Forelimb muscle (tissue), 1 donor: ENCODE measurements around the gene GALNS. TPM values are rescaled to one million over a fixed set of nuclear protein-coding genes. Genes with fewer than 3 reads are reported as not detected.
"Not testable (repeated sequence)": the region's sequence is repeated elsewhere in the genome, so short reads cannot be mapped to it uniquely, and the experiment has no call there.

Experiments
- DNase-seq: peaks from one replicate; pipeline ENCODE4 v3.0.0-alpha.2; 2013; ENCODE audit warnings: low read depth
- polyA plus RNA-seq: library from polyadenylated mRNA; unstranded; fragments of 120-200 nt; gene quantifications from one replicate; pipeline ENCODE4 v1.2.1, GENCODE V29; 2013; ENCODE audit not compliant: insufficient read length

The GALNS gene
- polyA plus RNA-seq, 1 donor, result 17.1 TPM

- no peak for DNase-seq
These were observed 20.0 kb downstream of the GALNS start for GRCh38 chr16:88836791-88837190.

- DNase-seq, result no peak
These were observed 20.9 kb downstream of the GALNS start for GRCh38 chr16:88835818-88836217.

- no peak for DNase-seq
These were observed 21.4 kb downstream of the GALNS start for GRCh38 chr16:88835383-88835782.

- no peak for DNase-seq
These were observed 22.1 kb downstream of the GALNS start for GRCh38 chr16:88834670-88835069.

GRCh38 chr16:88833086-88833485, 23.7 kb downstream of the GALNS start:
- no peak for DNase-seq

DNA sequence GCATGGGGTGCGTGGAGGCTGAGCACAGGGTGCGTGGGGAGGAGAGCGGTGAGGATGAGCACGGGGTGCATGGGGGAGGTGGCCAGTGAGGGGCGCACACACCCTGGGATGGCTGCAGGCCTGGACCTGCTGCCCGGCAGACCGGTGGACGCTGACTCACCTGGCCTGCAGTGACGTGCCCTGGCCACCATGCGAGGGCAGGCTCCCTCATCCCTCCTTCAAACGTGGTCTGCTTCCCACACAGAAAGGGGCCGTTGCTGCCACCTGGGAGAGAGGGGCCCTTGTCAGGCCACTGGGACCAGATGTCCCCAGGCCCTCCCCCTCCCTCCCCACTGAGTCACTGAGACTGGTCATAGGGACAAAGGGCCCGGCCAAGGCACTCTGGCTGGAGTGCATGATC, 24.9 kb downstream of the GALNS start:
- no peak for DNase-seq

GRCh38 chr16:88830783-88831182, 26.0 kb downstream of the GALNS start:
- DNase-seq, result no peak

DNA sequence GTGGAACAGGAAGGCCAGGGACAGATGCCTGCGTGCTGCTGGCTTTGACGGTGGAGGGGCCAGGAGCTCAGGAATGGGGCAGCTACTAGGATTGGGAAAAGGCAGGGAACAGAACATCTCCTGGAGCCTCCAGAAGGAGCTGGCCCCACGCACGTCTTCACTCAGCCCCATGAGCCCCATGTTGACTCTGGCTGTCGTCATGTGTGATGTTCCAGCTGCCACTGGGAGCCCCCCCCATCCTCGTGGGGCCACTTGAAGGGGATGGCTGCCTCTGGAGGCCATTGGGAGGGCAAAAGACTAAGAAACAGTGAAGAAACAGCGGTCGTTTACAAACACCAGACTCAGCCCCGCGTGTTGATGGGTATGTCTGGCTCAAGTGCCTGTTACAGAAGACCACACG, 26.5 kb downstream of the GALNS start:
- DNase-seq, result no peak

DNA sequence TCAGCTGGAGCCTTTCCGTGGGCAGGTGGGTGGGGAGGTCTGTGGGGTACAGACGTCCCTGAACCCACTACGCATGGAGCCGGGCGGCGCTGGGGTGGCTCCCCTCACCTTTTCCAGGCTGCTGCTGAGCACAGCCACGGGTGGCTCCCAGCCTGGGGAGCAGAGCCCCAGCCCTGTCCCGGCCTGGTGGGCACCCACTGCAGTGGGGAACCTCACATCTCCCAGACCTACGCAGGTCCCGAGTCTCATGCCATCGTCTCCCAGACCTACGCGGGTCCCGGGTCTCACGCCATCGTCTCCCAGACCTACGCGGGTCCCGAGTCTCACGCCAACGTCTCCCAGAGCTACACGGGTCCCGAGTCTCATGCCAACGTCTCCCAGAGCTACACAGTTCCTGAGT, 28.0 kb downstream of the GALNS start:
- DNase-seq, result no peak

DNA sequence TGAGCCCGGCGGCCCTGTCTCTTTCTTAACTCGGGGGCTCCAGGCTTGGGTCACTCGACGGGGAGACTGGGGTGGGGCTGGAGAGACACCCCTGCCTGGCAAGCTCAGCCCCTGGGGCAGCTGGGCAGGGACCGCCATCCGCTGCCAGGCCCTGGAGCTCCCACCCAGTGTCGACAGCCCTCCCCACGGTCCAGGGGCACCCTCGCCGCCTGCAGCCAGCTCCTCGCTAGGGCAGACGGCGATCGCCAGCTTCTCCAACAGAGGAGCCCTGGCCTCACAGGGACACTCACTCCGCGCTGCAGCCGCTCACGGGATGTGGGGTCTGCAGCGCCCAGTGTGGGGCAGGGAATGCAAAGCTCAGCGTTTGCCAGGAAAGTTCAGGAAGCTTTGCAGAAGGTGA, 29.0 kb downstream of the GALNS start:
- DNase-seq, result no peak

GRCh38 chr16:88826070-88826840, 30.5 kb downstream of the GALNS start:
- DNase-seq, result no peak

DNA sequence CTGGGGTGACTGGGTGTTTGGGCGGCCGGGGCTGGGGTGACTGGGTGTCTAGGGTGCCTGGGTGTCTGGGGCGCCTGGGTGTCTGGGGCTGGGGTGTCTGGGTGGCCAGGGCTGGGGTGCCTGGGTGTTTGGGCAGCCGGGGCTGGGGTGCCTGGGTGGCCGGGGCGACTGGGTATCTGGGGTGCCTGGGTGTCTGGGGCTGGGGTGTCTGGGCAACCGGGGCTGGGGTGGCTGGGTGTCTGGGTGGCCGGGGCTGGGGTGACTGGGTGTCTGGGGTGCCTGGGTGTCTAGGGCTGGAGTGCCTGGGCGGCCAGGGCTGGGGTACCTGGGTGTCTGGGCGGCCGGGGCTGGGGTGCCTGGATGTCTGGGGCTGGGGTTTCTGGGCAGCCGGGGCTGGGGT, 31.6 kb downstream of the GALNS start:
- no peak for DNase-seq

GRCh38 chr16:88824256-88825077, 32.3 kb downstream of the GALNS start:
- DNase-seq, result no peak

GRCh38 chr16:88823646-88824045, 33.1 kb downstream of the GALNS start:
- not testable (repeated sequence) for DNase-seq

DNA sequence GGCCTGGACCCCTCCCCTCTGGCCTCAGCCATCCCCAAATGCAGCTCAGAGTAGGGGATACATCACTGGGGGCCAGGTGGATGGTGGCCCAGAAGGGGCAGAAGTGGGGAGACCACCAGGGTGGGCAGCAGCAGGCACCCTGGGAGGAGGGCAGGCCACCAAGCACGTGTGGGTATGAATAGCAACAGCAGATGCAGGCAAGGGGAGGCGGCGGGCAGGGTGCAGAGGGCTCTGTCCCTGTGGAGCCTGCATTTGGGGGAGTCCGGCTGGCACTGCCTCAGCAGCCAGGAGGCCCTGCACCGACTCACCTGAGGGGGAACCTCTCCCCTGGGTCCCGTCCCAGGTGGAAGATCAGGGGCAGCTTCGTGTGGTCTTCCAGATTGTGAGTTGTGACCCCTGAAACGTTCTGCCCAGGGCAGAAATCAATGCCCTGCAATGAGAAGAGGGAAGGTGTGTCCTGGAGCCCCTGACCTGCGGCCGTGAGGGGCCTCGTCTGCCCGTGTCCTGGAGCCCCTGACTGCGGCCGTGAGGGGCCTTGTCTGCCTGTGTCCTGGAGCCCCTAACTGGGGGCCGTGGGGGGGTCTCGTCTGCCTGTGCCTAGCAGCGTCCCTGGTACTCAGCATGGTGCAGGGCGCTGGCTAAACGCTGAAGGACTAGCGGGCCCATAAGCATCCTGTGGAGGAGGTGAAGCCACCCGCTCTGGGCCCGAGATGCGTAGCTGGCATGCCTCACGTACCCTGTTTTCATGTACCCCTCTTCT, 34.3 kb downstream of the GALNS start:
- DNase-seq, result no peak

- DNase-seq, result no peak
These were observed 35.4 kb downstream of the GALNS start for GRCh38 chr16:88821168-88821850.

GRCh38 chr16:88820385-88821025, 36.2 kb downstream of the GALNS start:
- DNase-seq, result no peak

DNA sequence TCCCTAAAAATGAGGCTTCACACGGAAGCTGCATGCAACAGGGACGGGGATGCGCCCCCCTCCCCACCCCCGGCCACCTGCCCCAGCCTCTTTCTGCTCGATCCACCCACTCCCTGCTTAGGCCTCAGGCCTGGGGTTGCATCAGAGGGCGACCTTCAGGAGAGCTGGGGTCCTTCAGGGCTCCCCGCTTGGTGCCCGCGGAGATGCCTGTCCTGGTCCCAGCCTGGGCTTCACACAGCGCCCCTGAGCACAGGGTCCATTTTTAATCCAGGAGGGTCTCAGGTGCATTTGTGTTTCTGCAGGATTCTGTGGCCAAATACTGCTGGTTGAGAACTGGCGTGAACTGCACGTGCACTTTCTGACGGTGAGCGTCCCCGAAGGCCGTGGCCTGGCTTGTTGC, 37.6 kb downstream of the GALNS start:
- no peak for DNase-seq

- no peak for DNase-seq
These were observed 38.2 kb downstream of the GALNS start for GRCh38 chr16:88818575-88818874.

DNA sequence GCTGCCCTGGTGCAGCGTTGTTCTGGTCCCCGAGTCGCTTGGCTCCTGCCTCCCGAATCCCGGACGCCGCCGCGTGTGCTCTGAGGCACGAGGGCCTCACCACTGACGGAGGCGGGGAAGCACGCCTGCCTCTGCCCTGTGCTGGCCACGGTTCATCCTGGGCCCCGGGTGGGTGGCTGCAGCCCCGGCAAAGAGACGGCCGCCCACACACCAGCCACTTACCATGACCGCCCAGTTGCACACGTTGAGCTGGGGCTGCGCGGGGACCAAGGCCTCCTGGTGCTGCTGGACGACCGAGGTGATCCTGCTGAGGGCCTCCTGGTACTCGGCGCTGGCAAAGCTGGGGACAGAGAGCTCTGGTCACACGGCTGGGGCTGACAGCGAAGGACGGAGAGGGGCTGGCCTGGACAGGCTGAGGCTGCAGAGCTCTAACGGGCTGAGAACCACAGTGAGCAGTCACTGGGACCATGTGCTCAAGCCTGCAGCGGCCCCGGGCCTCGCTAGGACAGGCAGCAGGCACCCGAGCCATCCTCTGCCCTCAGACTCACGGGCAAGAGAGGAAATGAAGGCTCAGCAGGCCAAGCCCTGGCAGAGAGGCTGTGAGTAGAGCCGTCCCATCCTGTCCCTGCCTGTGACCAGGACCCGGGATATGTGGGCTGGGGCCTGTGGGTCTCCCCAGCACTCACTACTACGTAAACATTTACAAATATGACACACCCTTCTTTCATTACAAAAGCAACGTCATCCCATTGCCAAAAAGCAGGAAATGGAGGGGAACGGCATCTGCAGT, 38.8 kb downstream of the GALNS start:
- DNase-seq, result no peak
